CD8-positive, alpha-beta memory T cell (primary cell): Measurements from ENCODE around the gene FRMD7. TPM values are rescaled to one million over a fixed set of nuclear protein-coding genes. Genes with fewer than 3 reads are reported as not detected.
A peak's percentile ranks its signal among the peaks of the same experiment; 100 is the strongest.

Experiments
- CTCF ChIA-PET: fragments of 350-600 bp; sonication (Branson Sonifier 250); formaldehyde crosslinking; loops from one replicate; lab custom pipeline; 2021; ENCODE audit warnings: antibody characterized with exemption; lab: Charles Lee
- POLR2A ChIA-PET: fragments of 350-600 bp; sonication (Branson Sonifier 250); formaldehyde crosslinking; loops from one replicate; lab custom pipeline; 2021; ENCODE audit warnings: antibody characterized with exemption; lab: Charles Lee
- DNase-seq, 5 donors: peaks; one replicate each; pipeline versions ENCODE4 v3.0.0 to v3.0.0-alpha.2; 2020 to 2022; ENCODE audit warnings: mixed read lengths in 1 of 5
- H3K27ac ChIP-seq: one replicate; pipeline ENCODE4 v1.7.0; 2013; ENCODE audit warnings: low read depth, mild to moderate bottlenecking, low read length, moderate library complexity
- H3K27me3 ChIP-seq: 2 replicates; pipeline ENCODE4 v1.7.0; 2013; ENCODE audit warnings: low read length, mild to moderate bottlenecking; ENCODE audit not compliant: insufficient read depth, poor library complexity, severe bottlenecking
- H3K36me3 ChIP-seq: 2 replicates; pipeline ENCODE4 v1.7.0; 2013; ENCODE audit warnings: mild to moderate bottlenecking, low read length, moderate library complexity; ENCODE audit not compliant: insufficient read depth
- H3K4me1 ChIP-seq: 2 replicates; pipeline ENCODE4 v1.7.0; 2013; ENCODE audit warnings: mild to moderate bottlenecking, low read length, moderate library complexity; ENCODE audit not compliant: insufficient read depth
- H3K4me3 ChIP-seq: 2 replicates; pipeline ENCODE4 v1.7.0; 2013; ENCODE audit warnings: mild to moderate bottlenecking, low read length
- H3K9me3 ChIP-seq: 2 replicates; pipeline ENCODE4 v1.7.0; 2013; ENCODE audit warnings: mild to moderate bottlenecking, low read length
- H3K27ac Mint-ChIP-seq, 8 donors: one replicate each; pipeline ENCODE4 v1.8.0; 2020 to 2021; ENCODE audit warnings: mixed read lengths in 8 of 8, mild to moderate bottlenecking in 6 of 8, inconsistent platforms in 3 of 8, moderate library complexity in 3 of 8
- H3K27me3 Mint-ChIP-seq, 2 donors: one replicate each; pipeline ENCODE4 v1.8.0; 2020 to 2021; ENCODE audit warnings: mixed read lengths in 2 of 2, mild to moderate bottlenecking in 1 of 2, moderate library complexity in 1 of 2
- H3K36me3 Mint-ChIP-seq, 3 donors: one replicate each; pipeline ENCODE4 v1.8.0; 2020 to 2021; ENCODE audit warnings: mixed read lengths in 3 of 3, inconsistent platforms in 1 of 3, mild to moderate bottlenecking in 1 of 3
- H3K4me1 Mint-ChIP-seq, 3 donors: one replicate each; pipeline ENCODE4 v1.8.0; 2020 to 2021; ENCODE audit warnings: mixed read lengths in 3 of 3, inconsistent platforms in 1 of 3, mild to moderate bottlenecking in 1 of 3
- H3K4me3 Mint-ChIP-seq, 7 donors: one replicate each; pipeline ENCODE4 v1.8.0; 2020 to 2021; ENCODE audit warnings: mixed read lengths in 7 of 7, mild to moderate bottlenecking in 6 of 7, moderate library complexity in 4 of 7, inconsistent platforms in 2 of 7
- H3K9me3 Mint-ChIP-seq, 5 donors: one replicate each; pipeline ENCODE4 v1.8.0; 2020 to 2022; ENCODE audit warnings: mixed read lengths in 5 of 5, mild to moderate bottlenecking in 3 of 5, moderate library complexity in 2 of 5, inconsistent platforms in 1 of 5
- polyA plus RNA-seq: library from polyadenylated mRNA; unstranded; fragments of 300-500 nt; fragmentation: Illumina TruSeq; gene quantifications from one replicate; pipeline ENCODE4 v1.2.3, GENCODE V29; 2021
- total RNA-seq, 2 experiments: library from RNA; stranded (reverse); gene quantifications; one replicate each; pipeline ENCODE4 v1.2.3, GENCODE V29; 2021

The FRMD7 gene
- total and polyA plus RNA-seq, 3 experiments from 2014 or later = not detected

- H3K36me3 ChIP-seq = no peaks in the 10 kb centered on the region
- POLR2A ChIA-PET = no interaction called here
- no peaks in the 10 kb centered on the region for H3K9me3 ChIP-seq
Measured at GRCh38 chrX:132092439-132093065, 35.3 kb downstream of the FRMD7 start.

DNA sequence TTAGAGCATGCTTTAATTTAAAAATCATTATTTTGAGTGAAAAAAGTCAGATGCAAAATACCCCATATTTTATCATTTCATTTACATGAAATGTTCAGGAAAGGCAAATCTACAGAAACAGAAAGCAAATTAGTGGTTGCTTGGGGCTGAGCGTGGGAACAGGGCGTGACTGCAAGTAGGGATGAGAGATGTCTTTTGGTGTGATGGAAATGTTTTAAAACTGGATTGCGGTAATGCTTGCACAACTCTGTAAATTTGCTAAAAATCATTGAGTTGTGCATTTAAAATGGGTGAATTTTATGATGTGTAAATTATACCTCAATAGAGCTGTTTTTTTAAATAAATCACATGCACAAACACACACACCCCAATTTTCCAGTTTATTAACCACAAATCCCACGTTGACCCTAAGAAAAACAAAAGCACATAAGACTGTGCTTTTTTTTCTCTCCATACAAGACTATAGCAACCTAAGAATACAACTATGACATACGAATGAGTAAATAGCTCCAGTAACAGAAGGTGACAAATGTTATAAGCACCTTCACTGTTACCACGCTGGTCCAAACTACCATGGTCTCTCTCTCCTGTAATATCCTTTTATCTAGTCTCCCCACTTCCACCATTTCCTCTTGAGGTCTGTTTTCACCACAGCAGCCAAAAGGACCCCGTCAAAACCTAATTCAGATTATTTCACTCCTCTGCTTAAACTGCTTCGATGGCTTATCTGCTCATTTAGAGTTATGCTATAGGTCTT is 37.2 kb downstream of the FRMD7 start:
- H3K4me3 ChIP-seq = no peak overlapping the region
- no peak overlapping the region for H3K4me3 Mint-ChIP-seq
- H3K27ac ChIP-seq = no peak overlapping the region
- peaks cover 0 to 9% of the 10 kb centered on the region in 2 donors for H3K27me3 Mint-ChIP-seq
- H3K27ac Mint-ChIP-seq = no peak overlapping the region
- H3K4me1 Mint-ChIP-seq = peaks cover 7 to 12% (median 10%) of the 10 kb centered on the region in 3 donors
- no peaks in the 10 kb centered on the region for H3K9me3 Mint-ChIP-seq
- POLR2A ChIA-PET = no interaction called here
- H3K9me3 ChIP-seq = no peaks in the 10 kb centered on the region
- no peaks in the 10 kb centered on the region for H3K27me3 ChIP-seq
- no peaks in the 10 kb centered on the region for H3K36me3 ChIP-seq
- H3K4me1 ChIP-seq = no peaks in the 10 kb centered on the region
- no peaks in the 10 kb centered on the region for H3K36me3 Mint-ChIP-seq
- CTCF ChIA-PET = interaction anchor here (2.4 kb wide), 1 partner anchor 129 kb away, joined by 20 read pairs; the partner anchor contains the start of gene RAP2C
- DNase-seq = no peak

More at GRCh38 chrX:132092439-132093065, 35.3 kb downstream of the FRMD7 start:
- Histone ChIP-seq H3K4me3 (no peak overlapping the region), H3K4me1 (no peaks in the 10 kb centered on the region), H3K27me3 (no peaks in the 10 kb centered on the region), H3K27ac (no peak overlapping the region)
- no peaks in the 10 kb centered on the region for H3K9me3 Mint-ChIP-seq
- no peaks in the 10 kb centered on the region for H3K36me3 Mint-ChIP-seq
- H3K4me1 Mint-ChIP-seq = peaks cover 7 to 12% (median 10%) of the 10 kb centered on the region in 3 donors
- no peak overlapping the region for H3K4me3 Mint-ChIP-seq
- CTCF ChIA-PET = interaction anchor here (0.8 to 2.4 kb wide), 10 partner anchors 10 to 539 kb away, joined by 3 to 20 read pairs (median 4); partner anchors contain the start of gene RAP2C
- no peak overlapping the region for H3K27ac Mint-ChIP-seq
- peaks cover 0 to 13% of the 10 kb centered on the region in 2 donors for H3K27me3 Mint-ChIP-seq
- DNase-seq = peak; percentile 8 to 56 (median 30)

GRCh38 chrX:132088864-132089263 is 39.0 kb downstream of the FRMD7 start:
- Mint-ChIP-seq H3K4me3 (no peak overlapping the region), H3K27ac (no peak overlapping the region), H3K36me3 (no peaks in the 10 kb centered on the region), H3K4me1 (peaks cover 7 to 12% (median 10%) of the 10 kb centered on the region in 3 donors), H3K27me3 (peaks cover 2 to 18% of the 10 kb centered on the region in 2 donors), H3K9me3 (no peaks in the 10 kb centered on the region)
- no peak overlapping the region for H3K4me3 ChIP-seq
- no peaks in the 10 kb centered on the region for H3K9me3 ChIP-seq
- H3K27me3 ChIP-seq = no peaks in the 10 kb centered on the region
- no peak for DNase-seq
- H3K4me1 ChIP-seq = no peaks in the 10 kb centered on the region
- POLR2A ChIA-PET = no interaction called here
- H3K36me3 ChIP-seq = no peaks in the 10 kb centered on the region
- CTCF ChIA-PET = no interaction called here
- H3K27ac ChIP-seq = no peak overlapping the region

DNA sequence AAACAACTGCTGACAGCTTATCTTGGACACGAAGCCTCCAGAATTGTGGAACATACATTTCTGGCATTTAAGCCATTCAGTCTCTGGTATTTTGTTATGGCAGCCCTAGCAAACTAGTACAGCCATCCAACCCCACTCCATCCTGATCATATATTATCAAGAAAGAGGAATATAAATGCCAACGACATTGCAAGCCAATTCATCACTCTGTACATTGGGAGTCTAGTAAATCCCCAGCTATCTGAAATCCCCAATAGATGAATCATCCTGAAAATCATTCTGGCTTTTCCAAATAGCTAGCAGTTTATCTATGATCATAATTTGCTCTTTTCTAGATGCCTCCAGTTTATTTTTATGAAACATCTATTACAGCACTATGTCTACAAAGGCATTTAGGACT is 41.1 kb downstream of the FRMD7 start:
- no peak overlapping the region for H3K27ac Mint-ChIP-seq
- no peak overlapping the region for H3K27ac ChIP-seq

DNA sequence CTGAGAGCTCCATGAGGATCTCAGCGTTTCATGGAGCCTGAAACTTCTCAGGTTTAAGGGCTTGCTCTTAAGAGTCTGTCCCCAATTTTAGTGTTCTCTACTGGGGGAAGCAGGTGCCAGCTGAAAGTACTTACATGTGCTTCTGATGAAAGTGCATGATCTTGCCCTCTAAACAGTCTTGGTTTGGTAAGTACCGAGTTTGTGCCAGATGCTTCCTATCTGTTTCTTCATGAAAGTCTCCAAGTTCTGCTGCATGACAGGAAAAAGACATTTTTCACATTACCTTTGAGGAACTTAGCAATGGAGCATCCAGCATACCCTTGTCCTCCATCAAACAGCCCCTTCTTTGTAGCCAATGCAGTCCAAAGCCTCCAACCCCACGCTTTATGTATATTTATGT is 42.0 kb downstream of the FRMD7 start:
- DNase-seq = no peak
- Mint-ChIP-seq H3K4me3 (no peak overlapping the region), H3K4me1 (peaks cover 2 to 7% (median 6%) of the 10 kb centered on the region in 3 donors), H3K36me3 (no peaks in the 10 kb centered on the region), H3K9me3 (no peaks in the 10 kb centered on the region), H3K27me3 (peaks cover 3 to 21% of the 10 kb centered on the region in 2 donors), H3K27ac (no peak overlapping the region)
- Histone ChIP-seq H3K27me3 (no peaks in the 10 kb centered on the region), H3K27ac (no peak overlapping the region), H3K36me3 (no peaks in the 10 kb centered on the region), H3K4me1 (no peaks in the 10 kb centered on the region), H3K9me3 (no peaks in the 10 kb centered on the region), H3K4me3 (no peak overlapping the region)
- ChIA-PET POLR2A (no interaction called here), CTCF (no interaction called here)

More for the DNA sequence above, 41.1 kb downstream of the FRMD7 start:
- no peaks in the 10 kb centered on the region for H3K27me3 ChIP-seq
- H3K4me3 Mint-ChIP-seq = no peak overlapping the region
- H3K4me3 ChIP-seq = no peak overlapping the region
- no peaks in the 10 kb centered on the region for H3K4me1 ChIP-seq
- ChIA-PET POLR2A (no interaction called here), CTCF (no interaction called here)
- no peaks in the 10 kb centered on the region for H3K36me3 ChIP-seq
- no peaks in the 10 kb centered on the region for H3K36me3 Mint-ChIP-seq
- H3K9me3 ChIP-seq = no peaks in the 10 kb centered on the region
- DNase-seq = no peak
- H3K9me3 Mint-ChIP-seq = no peaks in the 10 kb centered on the region
- peaks cover 7 to 10% (median 9%) of the 10 kb centered on the region in 3 donors for H3K4me1 Mint-ChIP-seq
- peaks cover 3 to 24% of the 10 kb centered on the region in 2 donors for H3K27me3 Mint-ChIP-seq

GRCh38 chrX:132077912-132078311 is 49.9 kb downstream of the FRMD7 start:
- Histone ChIP-seq H3K4me1 (no peaks in the 10 kb centered on the region), H3K27me3 (no peaks in the 10 kb centered on the region), H3K9me3 (no peaks in the 10 kb centered on the region), H3K4me3 (no peak overlapping the region), H3K36me3 (no peaks in the 10 kb centered on the region), H3K27ac (no peak overlapping the region)
- no peak for DNase-seq
- Mint-ChIP-seq H3K9me3 (no peaks in the 10 kb centered on the region), H3K36me3 (peaks cover 0 to 20% (median 7%) of the 10 kb centered on the region in 3 donors), H3K27ac (no peak overlapping the region), H3K27me3 (peaks cover 0 to 6% of the 10 kb centered on the region in 2 donors), H3K4me1 (no peaks in the 10 kb centered on the region), H3K4me3 (no peak overlapping the region)
- ChIA-PET CTCF (no interaction called here), POLR2A (no interaction called here)

GRCh38 chrX:132077414-132077813 is 50.4 kb downstream of the FRMD7 start:
- Mint-ChIP-seq H3K27me3 (peaks cover 0 to 1% of the 10 kb centered on the region in 2 donors), H3K27ac (no peak overlapping the region), H3K4me1 (no peaks in the 10 kb centered on the region), H3K9me3 (no peaks in the 10 kb centered on the region), H3K36me3 (peaks cover 0 to 23% (median 9%) of the 10 kb centered on the region in 3 donors), H3K4me3 (no peak overlapping the region)
- no peak overlapping the region for H3K4me3 ChIP-seq
- CTCF ChIA-PET = no interaction called here
- H3K9me3 ChIP-seq = no peaks in the 10 kb centered on the region
- H3K27ac ChIP-seq = no peak overlapping the region
- H3K36me3 ChIP-seq = no peaks in the 10 kb centered on the region
- no peaks in the 10 kb centered on the region for H3K27me3 ChIP-seq
- no peaks in the 10 kb centered on the region for H3K4me1 ChIP-seq
- POLR2A ChIA-PET = no interaction called here
- no peak for DNase-seq

GRCh38 chrX:132071254-132071653 is 56.6 kb downstream of the FRMD7 start:
- Histone ChIP-seq H3K27me3 (no peaks in the 10 kb centered on the region), H3K4me3 (no peak overlapping the region), H3K27ac (no peak overlapping the region), H3K36me3 (no peaks in the 10 kb centered on the region), H3K4me1 (no peaks in the 10 kb centered on the region), H3K9me3 (no peaks in the 10 kb centered on the region)
- no peak for DNase-seq
- ChIA-PET CTCF (interaction anchor here (1.0 to 1.8 kb wide), 4 partner anchors 17 to 227 kb away, joined by 3 to 5 read pairs (median 3); partner anchors contain the start of gene STK26), POLR2A (no interaction called here)
- Mint-ChIP-seq H3K27ac (no peak overlapping the region), H3K4me1 (no peaks in the 10 kb centered on the region), H3K27me3 (no peaks in the 10 kb centered on the region), H3K36me3 (peaks cover 0 to 46% (median 11%) of the 10 kb centered on the region in 3 donors), H3K4me3 (no peak overlapping the region), H3K9me3 (no peaks in the 10 kb centered on the region)
